Measurements from ENCODE around the gene LZTS2.

LZTS2 gene

DNA sequence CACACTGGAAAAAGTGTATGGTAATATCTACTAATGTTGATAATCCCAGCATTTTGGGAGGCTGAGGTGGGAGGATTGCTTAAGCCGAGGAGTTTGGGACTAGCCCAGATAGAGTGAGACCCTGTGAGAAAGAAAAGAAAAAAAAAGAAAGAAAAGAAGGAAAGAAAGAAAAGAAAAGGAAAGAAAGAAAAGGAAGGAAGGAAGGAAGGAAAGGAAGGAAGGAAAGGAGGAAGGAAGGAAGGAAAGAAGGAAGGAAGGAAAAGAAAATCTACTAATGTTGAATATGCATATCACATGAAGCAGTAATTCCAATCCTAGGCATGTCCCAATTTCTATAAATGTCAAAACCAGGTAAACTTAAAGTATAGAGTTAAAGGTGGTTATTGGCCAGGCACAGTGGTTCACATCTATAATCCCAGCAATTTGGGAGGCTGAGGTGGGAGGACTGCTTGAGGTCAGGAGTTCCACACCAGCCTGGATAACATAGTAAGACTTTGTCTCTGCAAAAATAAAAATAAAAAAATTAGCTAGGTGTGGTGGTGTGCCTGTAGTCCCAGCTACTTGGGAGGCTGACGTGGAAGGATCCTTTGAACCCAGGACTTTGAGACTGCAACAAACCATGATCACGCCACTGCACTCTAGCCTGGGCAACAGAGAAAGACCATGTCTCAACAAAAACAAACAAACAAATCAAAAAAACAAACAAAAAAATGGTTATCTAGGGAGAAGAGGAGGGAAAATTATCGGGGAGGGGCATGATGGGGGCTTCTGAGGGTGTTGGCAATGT lies 57.0 kb downstream of the LZTS2 start:
- no peak for DNase-seq

Data from fibroblast of skin of scalp (primary cell).